ENCODE measurements around the gene AMOTL1. TPM values are rescaled to one million over a fixed set of nuclear protein-coding genes. Genes with fewer than 3 reads are reported as not detected.

The AMOTL1 gene
- total and polyA plus RNA-seq, 2 of the 8 experiments (the other 6 are each of a cell fraction or from before 2014, with no cell fraction given) = 9.0 to 27.6 TPM

DNA sequence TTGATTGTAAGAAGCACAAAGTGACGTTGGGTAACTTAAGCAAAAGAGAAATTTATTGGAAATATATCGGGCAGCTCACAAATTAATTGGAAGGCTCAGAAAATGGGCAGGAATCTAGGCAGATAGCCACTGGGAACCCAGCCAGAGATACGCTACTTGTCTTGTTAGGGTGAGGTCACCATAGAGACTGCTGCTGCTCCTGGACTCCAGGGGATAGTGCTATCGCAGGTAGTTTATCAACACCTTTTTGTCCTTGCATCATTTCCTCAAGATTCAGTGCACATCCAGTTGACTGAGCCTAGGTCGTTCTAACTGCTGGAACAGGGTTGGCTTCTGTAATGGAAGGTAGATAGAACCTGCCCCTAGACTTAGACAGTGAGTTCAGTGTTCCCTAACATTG, 19.6 kb downstream of the AMOTL1 start (continued):
- TF ChIP-seq, protein P1, sequence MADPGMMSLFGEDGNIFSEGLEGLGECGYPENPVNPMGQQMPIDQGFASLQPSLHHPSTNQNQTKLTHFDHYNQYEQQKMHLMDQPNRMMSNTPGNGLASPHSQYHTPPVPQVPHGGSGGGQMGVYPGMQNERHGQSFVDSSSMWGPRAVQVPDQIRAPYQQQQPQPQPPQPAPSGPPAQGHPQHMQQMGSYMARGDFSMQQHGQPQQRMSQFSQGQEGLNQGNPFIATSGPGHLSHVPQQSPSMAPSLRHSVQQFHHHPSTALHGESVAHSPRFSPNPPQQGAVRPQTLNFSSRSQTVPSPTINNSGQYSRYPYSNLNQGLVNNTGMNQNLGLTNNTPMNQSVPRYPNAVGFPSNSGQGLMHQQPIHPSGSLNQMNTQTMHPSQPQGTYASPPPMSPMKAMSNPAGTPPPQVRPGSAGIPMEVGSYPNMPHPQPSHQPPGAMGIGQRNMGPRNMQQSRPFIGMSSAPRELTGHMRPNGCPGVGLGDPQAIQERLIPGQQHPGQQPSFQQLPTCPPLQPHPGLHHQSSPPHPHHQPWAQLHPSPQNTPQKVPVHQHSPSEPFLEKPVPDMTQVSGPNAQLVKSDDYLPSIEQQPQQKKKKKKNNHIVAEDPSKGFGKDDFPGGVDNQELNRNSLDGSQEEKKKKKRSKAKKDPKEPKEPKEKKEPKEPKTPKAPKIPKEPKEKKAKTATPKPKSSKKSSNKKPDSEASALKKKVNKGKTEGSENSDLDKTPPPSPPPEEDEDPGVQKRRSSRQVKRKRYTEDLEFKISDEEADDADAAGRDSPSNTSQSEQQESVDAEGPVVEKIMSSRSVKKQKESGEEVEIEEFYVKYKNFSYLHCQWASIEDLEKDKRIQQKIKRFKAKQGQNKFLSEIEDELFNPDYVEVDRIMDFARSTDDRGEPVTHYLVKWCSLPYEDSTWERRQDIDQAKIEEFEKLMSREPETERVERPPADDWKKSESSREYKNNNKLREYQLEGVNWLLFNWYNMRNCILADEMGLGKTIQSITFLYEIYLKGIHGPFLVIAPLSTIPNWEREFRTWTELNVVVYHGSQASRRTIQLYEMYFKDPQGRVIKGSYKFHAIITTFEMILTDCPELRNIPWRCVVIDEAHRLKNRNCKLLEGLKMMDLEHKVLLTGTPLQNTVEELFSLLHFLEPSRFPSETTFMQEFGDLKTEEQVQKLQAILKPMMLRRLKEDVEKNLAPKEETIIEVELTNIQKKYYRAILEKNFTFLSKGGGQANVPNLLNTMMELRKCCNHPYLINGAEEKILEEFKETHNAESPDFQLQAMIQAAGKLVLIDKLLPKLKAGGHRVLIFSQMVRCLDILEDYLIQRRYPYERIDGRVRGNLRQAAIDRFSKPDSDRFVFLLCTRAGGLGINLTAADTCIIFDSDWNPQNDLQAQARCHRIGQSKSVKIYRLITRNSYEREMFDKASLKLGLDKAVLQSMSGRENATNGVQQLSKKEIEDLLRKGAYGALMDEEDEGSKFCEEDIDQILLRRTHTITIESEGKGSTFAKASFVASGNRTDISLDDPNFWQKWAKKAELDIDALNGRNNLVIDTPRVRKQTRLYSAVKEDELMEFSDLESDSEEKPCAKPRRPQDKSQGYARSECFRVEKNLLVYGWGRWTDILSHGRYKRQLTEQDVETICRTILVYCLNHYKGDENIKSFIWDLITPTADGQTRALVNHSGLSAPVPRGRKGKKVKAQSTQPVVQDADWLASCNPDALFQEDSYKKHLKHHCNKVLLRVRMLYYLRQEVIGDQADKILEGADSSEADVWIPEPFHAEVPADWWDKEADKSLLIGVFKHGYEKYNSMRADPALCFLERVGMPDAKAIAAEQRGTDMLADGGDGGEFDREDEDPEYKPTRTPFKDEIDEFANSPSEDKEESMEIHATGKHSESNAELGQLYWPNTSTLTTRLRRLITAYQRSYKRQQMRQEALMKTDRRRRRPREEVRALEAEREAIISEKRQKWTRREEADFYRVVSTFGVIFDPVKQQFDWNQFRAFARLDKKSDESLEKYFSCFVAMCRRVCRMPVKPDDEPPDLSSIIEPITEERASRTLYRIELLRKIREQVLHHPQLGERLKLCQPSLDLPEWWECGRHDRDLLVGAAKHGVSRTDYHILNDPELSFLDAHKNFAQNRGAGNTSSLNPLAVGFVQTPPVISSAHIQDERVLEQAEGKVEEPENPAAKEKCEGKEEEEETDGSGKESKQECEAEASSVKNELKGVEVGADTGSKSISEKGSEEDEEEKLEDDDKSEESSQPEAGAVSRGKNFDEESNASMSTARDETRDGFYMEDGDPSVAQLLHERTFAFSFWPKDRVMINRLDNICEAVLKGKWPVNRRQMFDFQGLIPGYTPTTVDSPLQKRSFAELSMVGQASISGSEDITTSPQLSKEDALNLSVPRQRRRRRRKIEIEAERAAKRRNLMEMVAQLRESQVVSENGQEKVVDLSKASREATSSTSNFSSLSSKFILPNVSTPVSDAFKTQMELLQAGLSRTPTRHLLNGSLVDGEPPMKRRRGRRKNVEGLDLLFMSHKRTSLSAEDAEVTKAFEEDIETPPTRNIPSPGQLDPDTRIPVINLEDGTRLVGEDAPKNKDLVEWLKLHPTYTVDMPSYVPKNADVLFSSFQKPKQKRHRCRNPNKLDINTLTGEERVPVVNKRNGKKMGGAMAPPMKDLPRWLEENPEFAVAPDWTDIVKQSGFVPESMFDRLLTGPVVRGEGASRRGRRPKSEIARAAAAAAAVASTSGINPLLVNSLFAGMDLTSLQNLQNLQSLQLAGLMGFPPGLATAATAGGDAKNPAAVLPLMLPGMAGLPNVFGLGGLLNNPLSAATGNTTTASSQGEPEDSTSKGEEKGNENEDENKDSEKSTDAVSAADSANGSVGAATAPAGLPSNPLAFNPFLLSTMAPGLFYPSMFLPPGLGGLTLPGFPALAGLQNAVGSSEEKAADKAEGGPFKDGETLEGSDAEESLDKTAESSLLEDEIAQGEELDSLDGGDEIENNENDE (IDR thresholded peaks at IDR 0.05; ENCODE audit: insufficient replicate concordance, low read length) = no peak
- no peak for TF ChIP-seq GTF2F1 (IDR thresholded peaks at IDR 0.05; ENCODE audit: borderline replicate concordance, low read depth, low read length)
- TF ChIP-seq TAF7 (optimal IDR thresholded peaks at IDR 0.05; ENCODE audit: borderline replicate concordance, low read depth, low read length) = no peak
- TF ChIP-seq, protein P2, sequence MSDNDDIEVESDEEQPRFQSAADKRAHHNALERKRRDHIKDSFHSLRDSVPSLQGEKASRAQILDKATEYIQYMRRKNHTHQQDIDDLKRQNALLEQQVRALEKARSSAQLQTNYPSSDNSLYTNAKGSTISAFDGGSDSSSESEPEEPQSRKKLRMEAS (IDR thresholded peaks at IDR 0.05) = no peak
- TF ChIP-seq, protein P3, sequence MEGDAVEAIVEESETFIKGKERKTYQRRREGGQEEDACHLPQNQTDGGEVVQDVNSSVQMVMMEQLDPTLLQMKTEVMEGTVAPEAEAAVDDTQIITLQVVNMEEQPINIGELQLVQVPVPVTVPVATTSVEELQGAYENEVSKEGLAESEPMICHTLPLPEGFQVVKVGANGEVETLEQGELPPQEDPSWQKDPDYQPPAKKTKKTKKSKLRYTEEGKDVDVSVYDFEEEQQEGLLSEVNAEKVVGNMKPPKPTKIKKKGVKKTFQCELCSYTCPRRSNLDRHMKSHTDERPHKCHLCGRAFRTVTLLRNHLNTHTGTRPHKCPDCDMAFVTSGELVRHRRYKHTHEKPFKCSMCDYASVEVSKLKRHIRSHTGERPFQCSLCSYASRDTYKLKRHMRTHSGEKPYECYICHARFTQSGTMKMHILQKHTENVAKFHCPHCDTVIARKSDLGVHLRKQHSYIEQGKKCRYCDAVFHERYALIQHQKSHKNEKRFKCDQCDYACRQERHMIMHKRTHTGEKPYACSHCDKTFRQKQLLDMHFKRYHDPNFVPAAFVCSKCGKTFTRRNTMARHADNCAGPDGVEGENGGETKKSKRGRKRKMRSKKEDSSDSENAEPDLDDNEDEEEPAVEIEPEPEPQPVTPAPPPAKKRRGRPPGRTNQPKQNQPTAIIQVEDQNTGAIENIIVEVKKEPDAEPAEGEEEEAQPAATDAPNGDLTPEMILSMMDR (IDR thresholded peaks at IDR 0.05; ENCODE audit: control extremely low read depth in 1 of 3, insufficient read depth in 1 of 3, low read depth in 1 of 3, low read length in 3 of 3) = no peak
- no peak for TF ChIP-seq YY1 (IDR thresholded peaks at IDR 0.05; ENCODE audit: low read depth, low read length)
- no peak for TF ChIP-seq HDAC6 (IDR thresholded peaks at IDR 0.05; ENCODE audit: low read depth, low read length)
- TF ChIP-seq JUND (IDR thresholded peaks at IDR 0.05; ENCODE audit: low read length) = no peak
- no peak for TF ChIP-seq RBBP5 (IDR thresholded peaks at IDR 0.05; ENCODE audit: borderline replicate concordance, low read depth, low read length)
